IMR-90 (cell line): ENCODE data around the gene FHAD1. TPM values are rescaled to one million over a fixed set of nuclear protein-coding genes. Genes with fewer than 3 reads are reported as not detected.

Source experiments
- ATAC-seq: fragments of 200-7000 bp; cut with Tn5 transposase; 2 replicates; pipeline ENCODE4 v1.9.1; 2020; ENCODE audit warnings: low read depth, mild to moderate bottlenecking, moderate library complexity
- BruUV-seq: library from RNA; stranded (reverse); fragments of 400-500 nt; replicated peaks from 2 replicates; lab custom pipeline; 2021; lab: Mats Ljungman, UMichigan
- CTCF ChIA-PET: fragments of 300-600 bp; formaldehyde crosslinking; extraction: SDS; loops from one replicate; lab custom pipeline; 2021; ENCODE audit warnings: antibody characterized with exemption; lab: Yijun Ruan, JAX
- POLR2A ChIA-PET: fragments of 300-600 bp; sonication (Branson Sonifier 250); formaldehyde crosslinking; loops from one replicate; lab custom pipeline; 2022; ENCODE audit warnings: antibody characterized with exemption; ENCODE audit not compliant: unreplicated experiment; lab: Charles Lee
- DNase-seq: peaks from one replicate; pipeline ENCODE4 v3.0.0; 2013
- H2AFZ ChIP-seq: replicated peaks from 2 replicates; pipeline ENCODE3; 2013; ENCODE audit warnings: low read length, mild to moderate bottlenecking; ENCODE audit not compliant: poor library complexity
- H2AK5ac ChIP-seq: 2 replicates; pipeline ENCODE4 v1.6.1; 2013; ENCODE audit warnings: low read depth, low read length, inconsistent platforms
- H2AK9ac ChIP-seq: replicated peaks from 2 replicates; pipeline ENCODE3; 2013; ENCODE audit warnings: mild to moderate bottlenecking, low read depth, low read length, moderate library complexity; ENCODE audit not compliant: poor library complexity
- H2BK120ac ChIP-seq: 2 replicates; pipeline ENCODE4 v1.6.1; 2013; ENCODE audit warnings: low read depth, low read length, inconsistent platforms
- H2BK15ac ChIP-seq: 3 replicates; pipeline ENCODE4 v1.6.1; 2013; ENCODE audit warnings: low read depth, low read length, inconsistent platforms
- H2BK20ac ChIP-seq: 2 replicates; pipeline ENCODE4 v1.6.1; 2013; ENCODE audit warnings: low read depth, mild to moderate bottlenecking, inconsistent platforms, low read length, moderate library complexity
- H2BK5ac ChIP-seq: 2 replicates; pipeline ENCODE4 v1.6.1; 2013; ENCODE audit warnings: mild to moderate bottlenecking, low read depth, low read length, inconsistent platforms; ENCODE audit not compliant: poor library complexity, severe bottlenecking
- H3K14ac ChIP-seq: replicated peaks from 2 replicates; pipeline ENCODE4 v1.6.1; 2013; ENCODE audit warnings: low read depth, low read length, inconsistent platforms
- H3K18ac ChIP-seq: 2 replicates; pipeline ENCODE4 v1.6.1; 2013; ENCODE audit warnings: low read depth, low read length, control low read depth
- H3K23ac ChIP-seq: 2 replicates; pipeline ENCODE4 v1.6.1; 2013; ENCODE audit warnings: low read depth, low read length, inconsistent platforms
- H3K27ac ChIP-seq: 2 replicates; pipeline ENCODE4 v1.5.1; 2013; ENCODE audit warnings: mild to moderate bottlenecking, control low read depth, low read length; ENCODE audit not compliant: insufficient read depth
- H3K27me3 ChIP-seq: 2 replicates; pipeline ENCODE4 v1.6.1; 2013; ENCODE audit warnings: low read length; ENCODE audit not compliant: control insufficient read depth, insufficient read depth
- H3K36me3 ChIP-seq: 2 replicates; pipeline ENCODE4 v1.6.1; 2013; ENCODE audit warnings: low read length, mixed read lengths; ENCODE audit not compliant: control insufficient read depth, insufficient read depth
- H3K4ac ChIP-seq: 2 replicates; pipeline ENCODE4 v1.6.1; 2013; ENCODE audit warnings: low read depth, low read length, inconsistent platforms
- H3K4me1 ChIP-seq: 2 replicates; pipeline ENCODE4 v1.6.1; 2013; ENCODE audit warnings: low read length, mixed read lengths; ENCODE audit not compliant: control insufficient read depth, insufficient read depth
- H3K4me2 ChIP-seq: 2 replicates; pipeline ENCODE4 v1.6.1; 2013; ENCODE audit warnings: low read depth, mild to moderate bottlenecking, control low read depth, low read length, moderate library complexity
- H3K4me3 ChIP-seq: 2 replicates; pipeline ENCODE4 v1.5.1; 2013; ENCODE audit warnings: low read depth, mild to moderate bottlenecking, control low read depth, low read length, moderate library complexity; ENCODE audit not compliant: insufficient read depth
- H3K56ac ChIP-seq: 2 replicates; pipeline ENCODE4 v1.6.1; 2013; ENCODE audit warnings: low read length, inconsistent platforms; ENCODE audit not compliant: insufficient read depth; ENCODE audit errors: extremely low read depth
- H3K79me1 ChIP-seq, 2 experiments: 2 replicates each; pipeline ENCODE4 v1.6.1; 2013; ENCODE audit warnings: low read length in 2 of 2, inconsistent platforms in 1 of 2, low read depth in 1 of 2
- H3K9ac ChIP-seq: 2 replicates; pipeline ENCODE4 v1.6.1; 2013; ENCODE audit warnings: low read depth, low read length, control low read depth
- H3K9me1 ChIP-seq: 2 replicates; pipeline ENCODE4 v1.6.1; 2013; ENCODE audit warnings: low read length, inconsistent platforms; ENCODE audit not compliant: insufficient read depth
- H3K9me3 ChIP-seq: 2 replicates; pipeline ENCODE4 v1.6.1; 2013; ENCODE audit warnings: low read length; ENCODE audit not compliant: control insufficient read depth, insufficient read depth
- H4K20me1 ChIP-seq: 2 replicates; pipeline ENCODE4 v1.6.1; 2013; ENCODE audit warnings: low read length, inconsistent platforms; ENCODE audit not compliant: insufficient read depth
- H4K5ac ChIP-seq: 2 replicates; pipeline ENCODE4 v1.6.1; 2013; ENCODE audit warnings: mild to moderate bottlenecking, low read depth, low read length, control low read depth
- H4K8ac ChIP-seq, 2 experiments: 2 replicates each; pipeline ENCODE4 v1.6.1; 2013; ENCODE audit warnings: low read depth in 2 of 2, low read length in 2 of 2, control low read depth in 1 of 2, inconsistent platforms in 1 of 2
- H4K91ac ChIP-seq: 2 replicates; pipeline ENCODE4 v1.6.1; 2013; ENCODE audit warnings: low read depth, low read length, inconsistent platforms; ENCODE audit not compliant: insufficient read depth
- CEBPB ChIP-seq: IDR thresholded peaks from 2 replicates; pipeline ENCODE4 v1.6.1; 2012; ENCODE audit warnings: low read depth, low read length, improper control_type of control experiment
- FOS ChIP-seq: fragments of 150-350 bp; IDR thresholded peaks from 2 replicates; pipeline ENCODE4 v1.6.1; 2016; ENCODE audit warnings: low read depth, low read length
- USF2 ChIP-seq: fragments of 150-350 bp; IDR thresholded peaks from 2 replicates; pipeline ENCODE4 v1.6.1; 2017; ENCODE audit warnings: mild to moderate bottlenecking, antibody characterized with exemption, low read length, low read depth
- WGBS, 2 experiments: methylation state at CpG; one replicate each; pipeline versions ENCODE4 v1.1.5 to v1.1.7; 2013; ENCODE audit warnings: missing lambda C conversion rate in 2 of 2; ENCODE audit not compliant: insufficient read length in 1 of 2; ENCODE audit errors: extremely low coverage in 2 of 2; 5-methylcytosine and 5-hydroxymethylcytosine counted together
- dilution Hi-C: fragments of 300-500 bp; cut with HindIII; formaldehyde crosslinking; loops from one replicate; pipeline ENCODE4 v1.14.3; 2018; ENCODE audit warnings: low sequenced_read_pairs; ENCODE audit not compliant: unreplicated experiment
- in situ Hi-C: fragments of 300-500 bp; cut with MboI; formaldehyde crosslinking; loops from 3 replicates; pipeline ENCODE4 v1.14.3; 2019; ENCODE audit warnings: low sequenced_read_pairs, inconsistent platforms, mixed read lengths
- intact Hi-C: fragments of 100-400 bp; cut with micrococcal nuclease; formaldehyde crosslinking; loops from 2 replicates; pipeline ENCODE4 v1.10.0; 2022
- polyA plus RNA-seq, 3 experiments: library from polyadenylated mRNA; depleted of rRNA; stranded (reverse); fragments of >200 nt; gene quantifications; 2 replicates each; pipeline ENCODE4 v1.2.3, GENCODE V29; 2012; ENCODE audit warnings: low replicate concordance in 1 of 3
- total RNA-seq: library from RNA; depleted of rRNA; stranded (reverse); fragments of >200 nt; gene quantifications from 2 replicates; pipeline ENCODE4 v1.2.3, GENCODE V29; 2012

The FHAD1 gene
- total and polyA plus RNA-seq, 2 of the 4 experiments (the other 2 are of a cell fraction), result not detected

GRCh38 chr1:15341634-15342407 lies 94.8 kb downstream of the FHAD1 start:
- Histone ChIP-seq H3K9me1 (peaks cover 13% of the 10 kb centered on the region; the same call in 1 of the 2 replicates), H2BK5ac (peak overlapping the region; percentile 52), H4K5ac (peak overlapping the region; percentile 28), H2BK20ac (peak overlapping the region; percentile 63), H3K79me1 (no peaks in the 10 kb centered on the region), H2BK120ac (peak overlapping the region; percentile 75), H3K4me1 (peaks cover 12% of the 10 kb centered on the region), H3K18ac (peak overlapping the region; percentile 78; the same call in 1 of the 2 replicates), H3K9ac (peak overlapping the region; percentile 16; the same call in 1 of the 2 replicates), H4K91ac (peak overlapping the region; percentile 49; the same call in 1 of the 2 replicates), H4K8ac (peak overlapping the region in 1 of 2 experiments; percentile 57; a peak in 2 of 4 replicates), H3K56ac (peak overlapping the region; percentile 18; the same call in 1 of the 2 replicates), H3K36me3 (no peaks in the 10 kb centered on the region), H3K4me3 (no peak overlapping the region), H2AK9ac (no peak overlapping the region), H3K4me2 (peak overlapping the region; percentile 88), H3K27me3 (no peaks in the 10 kb centered on the region), H2AFZ (peak overlapping the region; percentile 32), H3K9me3 (0 out of 2 replicates have a peak, but pooled peaks cover 2% of the 10 kb centered on the region), H3K4ac (peak overlapping the region; percentile 75), H4K20me1 (no peaks in the 10 kb centered on the region), H3K27ac (peak overlapping the region; percentile 37; the same call in 1 of the 2 replicates), H2BK15ac (peak overlapping the region; percentile 37; the same call in 1 of the 3 replicates), H3K14ac (peak overlapping the region; percentile 55), H2AK5ac (peak overlapping the region; percentile 72), H3K23ac (peak overlapping the region; percentile 19; the same call in 1 of the 2 replicates)
- DNase-seq, result peak; percentile 85
- CTCF ChIA-PET, result interaction anchor here (0.8 to 1.3 kb wide), 2 partner anchors 13 to 18 kb away, joined by 3 to 6 read pairs; no protein-coding TSS in a partner anchor
- intact Hi-C loops (no loop called here), in situ Hi-C loops (loop anchor here (5.0 kb wide), 1 partner anchor 70 kb away; no protein-coding TSS in a partner anchor), dilution Hi-C loops (no loop called here)
- POLR2A ChIA-PET, result no interaction called here
- BruUV-seq, result no TSS peak
- TF ChIP-seq USF2 (no peak), CEBPB (peak; percentile 64), FOS (peak; percentile 74)
- ATAC-seq, result peak; percentile 61
- 52% methylated on average over 5 of the region's 12 CpGs; no CpG with 5 or more reads in 1 of the 2 experiments for WGBS, 2 experiments
